ENCODE results near the gene BAZ1B.

GRCh38 chr7:73391396-73391795, 130.7 kb downstream of the BAZ1B start:
- TF ChIP-seq POLR2A (IDR thresholded peaks at IDR 0.05; ENCODE audit: low read length) (no peak), GATA1 (IDR thresholded peaks at IDR 0.05; ENCODE audit: low read depth, low read length) (no peak)

Measured in erythroblast (primary cell).